NCI-H1417 treated with DMSO at 0.1 percent for 48 hours (cell line): ENCODE results near the gene ARL5C.
A peak's percentile ranks its signal among the peaks of the same experiment; 100 is the strongest.

ENCODE experiments used
- DNase-seq: peaks from one replicate; lab custom pipeline; 2025; lab: John Stamatoyannopoulos, UW

The ARL5C gene

GRCh38 chr17:39165841-39166349 lies at the start of gene ARL5C:
Gene ARL5C (minus strand): TSS chr17:39166161. CDS start chr17:39165760, 401 bp downstream.
- no peak for DNase-seq

GRCh38 chr17:39213852-39214251 lies 47.9 kb upstream of the ARL5C start:
- no peak for DNase-seq

DNA sequence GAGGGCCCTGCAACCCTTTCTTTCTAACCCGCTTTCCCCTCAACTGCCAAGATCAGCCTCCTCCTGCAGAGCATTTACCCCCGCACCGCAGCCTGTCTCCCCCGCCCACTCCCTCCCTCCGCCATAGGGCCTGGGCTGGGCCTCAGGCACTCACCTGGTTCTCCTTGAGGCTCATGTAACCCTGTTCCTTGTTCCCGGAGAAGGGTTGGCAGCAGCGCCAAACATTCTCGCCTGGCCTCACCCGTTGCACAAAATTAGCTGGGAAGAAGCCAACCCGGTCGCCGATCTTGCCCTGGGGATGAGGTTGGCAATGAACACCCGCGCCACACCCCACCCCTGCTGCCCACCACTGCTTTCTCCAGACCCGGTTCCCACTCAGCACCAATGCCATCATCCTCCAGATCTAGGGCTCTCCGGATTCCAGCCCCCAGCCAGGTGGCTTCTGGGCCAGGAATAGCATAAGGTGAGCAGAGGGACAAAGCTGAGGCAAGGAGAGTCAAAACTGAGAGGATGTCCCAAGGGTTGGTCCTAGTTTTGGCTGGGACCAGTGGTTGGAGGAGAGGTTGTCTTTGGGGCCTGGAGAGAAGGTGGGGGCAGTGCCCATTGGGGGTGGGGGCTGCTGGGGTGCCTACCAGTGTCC lies 47.0 kb upstream of the ARL5C start:
- DNase-seq, result no peak

- no peak for DNase-seq
Measured at GRCh38 chr17:39212195-39212810, 46.3 kb upstream of the ARL5C start.

DNA sequence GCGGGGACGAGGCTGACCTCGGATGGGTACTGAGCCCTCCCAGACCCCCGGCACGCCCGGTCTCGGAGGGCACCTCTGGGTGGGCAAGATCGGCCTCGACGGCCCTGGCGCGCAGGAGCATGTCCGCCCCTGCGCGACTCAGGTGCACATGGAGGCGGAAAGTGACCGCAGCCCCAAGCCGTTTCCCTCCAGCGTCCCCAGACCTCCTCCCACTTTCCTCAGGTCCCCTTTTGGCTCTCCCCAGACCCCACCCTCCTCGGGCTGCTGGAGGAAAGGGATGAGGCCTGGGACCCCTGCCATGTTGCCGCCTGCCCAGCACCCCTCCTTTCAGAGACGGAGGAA lies 44.1 kb upstream of the ARL5C start:
- no peak for DNase-seq

GRCh38 chr17:39209317-39210092 lies 43.5 kb upstream of the ARL5C start:
- DNase-seq, result no peak

GRCh38 chr17:39208893-39209292 lies 42.9 kb upstream of the ARL5C start:
- DNase-seq, result no peak

DNA sequence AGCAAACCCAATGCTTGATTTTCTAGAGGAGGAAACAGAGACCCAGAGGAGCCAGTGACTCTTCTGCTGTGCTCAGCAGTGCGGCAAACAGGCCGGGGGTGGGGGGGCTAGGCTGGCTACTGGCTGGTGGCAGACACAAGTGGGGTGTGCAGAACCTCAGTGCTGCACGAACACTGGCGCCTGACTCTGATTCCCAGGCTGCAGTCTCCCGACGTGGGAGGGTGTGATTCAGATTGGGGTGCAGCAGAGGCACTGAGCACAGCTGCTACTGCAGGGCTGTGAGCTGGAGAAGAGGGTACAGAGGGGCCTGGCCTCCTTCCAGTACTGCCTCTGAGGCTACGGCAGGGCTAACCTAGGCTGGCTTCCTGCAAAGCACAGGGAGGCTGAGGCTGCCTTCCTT lies 42.2 kb upstream of the ARL5C start:
- DNase-seq, result no peak

- no peak for DNase-seq
Measured at GRCh38 chr17:39205112-39205526, 39.2 kb upstream of the ARL5C start.

DNA sequence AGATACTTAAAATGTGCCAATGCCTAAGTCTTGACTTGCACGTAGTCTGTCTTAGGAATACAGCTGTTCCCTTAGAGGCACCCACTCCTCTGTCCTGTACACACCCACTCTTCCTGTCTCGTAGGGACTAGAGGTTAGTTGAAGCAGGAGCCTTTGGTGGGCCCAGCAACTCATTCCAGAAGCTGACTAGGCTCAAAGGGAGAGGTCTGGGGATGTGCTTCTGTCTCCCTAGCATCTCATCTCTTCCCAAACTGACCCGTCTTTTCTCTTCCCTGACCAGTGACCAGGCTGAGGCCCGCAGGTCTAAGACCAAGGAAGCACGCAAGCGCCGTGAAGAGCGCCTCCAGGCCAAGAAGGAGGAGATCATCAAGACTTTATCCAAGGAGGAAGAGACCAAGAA lies 38.3 kb upstream of the ARL5C start:
- no peak for DNase-seq

DNA sequence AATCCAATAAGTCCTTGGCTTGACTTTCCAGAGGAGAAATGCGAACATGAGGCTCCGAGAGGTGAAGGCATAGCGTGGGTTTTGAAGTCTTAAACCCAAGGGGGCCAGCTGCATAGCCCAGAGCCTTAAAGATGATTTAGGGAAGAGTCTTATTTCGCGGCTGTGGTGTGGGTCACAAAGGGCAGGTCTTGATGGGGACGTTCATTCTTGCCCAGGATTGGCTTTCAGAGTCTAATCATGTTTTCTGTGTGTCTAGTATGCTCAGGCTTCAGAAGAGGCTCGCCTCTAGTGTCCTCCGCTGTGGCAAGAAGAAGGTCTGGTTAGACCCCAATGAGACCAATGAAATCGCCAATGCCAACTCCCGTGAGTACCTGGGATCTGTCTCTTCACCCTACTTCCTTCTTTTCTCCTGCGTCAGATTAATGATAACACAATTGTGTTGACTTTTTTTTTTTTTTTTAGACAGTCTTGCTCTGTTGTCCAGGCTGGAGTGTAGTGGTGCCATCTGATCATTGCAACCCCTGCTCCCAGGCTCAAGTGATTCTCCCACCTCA lies 35.1 kb upstream of the ARL5C start:
- DNase-seq, result no peak

GRCh38 chr17:39200070-39200879 lies 34.3 kb upstream of the ARL5C start, which contains the start of gene RPL19:
Gene RPL19 (plus strand): TSS chr17:39200283. CDS start chr17:39200345, 62 bp downstream.
- DNase-seq, result no peak

- peak; percentile 90 for DNase-seq
Measured at GRCh38 chr17:39199820-39200069, 33.8 kb upstream of the ARL5C start.

DNA sequence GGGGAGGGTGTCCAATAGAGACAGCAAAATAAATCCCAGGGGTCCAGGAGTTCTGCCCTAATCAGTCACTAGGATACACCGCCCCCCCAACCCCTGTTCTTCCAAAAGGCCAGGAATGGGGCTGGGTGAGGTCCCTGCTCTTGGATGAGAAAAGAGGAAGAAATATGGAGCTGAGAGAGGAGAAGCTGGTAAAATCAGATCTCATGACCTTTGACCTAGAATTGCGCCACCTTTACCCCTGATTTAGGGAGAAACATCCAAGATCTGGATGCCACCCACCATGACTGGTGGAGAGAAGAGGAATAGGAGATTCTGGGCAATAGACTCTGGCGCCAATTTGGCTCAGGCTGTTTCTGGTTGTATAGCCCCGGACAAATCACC lies 32.2 kb upstream of the ARL5C start:
- DNase-seq, result no peak

- DNase-seq, result peak; percentile 24
Measured at GRCh38 chr17:39197380-39198185, 31.6 kb upstream of the ARL5C start, which contains the start of gene CACNB1. Gene CACNB1 (minus strand): TSS chr17:39197669. CDS start chr17:39197495, 174 bp downstream.

DNA sequence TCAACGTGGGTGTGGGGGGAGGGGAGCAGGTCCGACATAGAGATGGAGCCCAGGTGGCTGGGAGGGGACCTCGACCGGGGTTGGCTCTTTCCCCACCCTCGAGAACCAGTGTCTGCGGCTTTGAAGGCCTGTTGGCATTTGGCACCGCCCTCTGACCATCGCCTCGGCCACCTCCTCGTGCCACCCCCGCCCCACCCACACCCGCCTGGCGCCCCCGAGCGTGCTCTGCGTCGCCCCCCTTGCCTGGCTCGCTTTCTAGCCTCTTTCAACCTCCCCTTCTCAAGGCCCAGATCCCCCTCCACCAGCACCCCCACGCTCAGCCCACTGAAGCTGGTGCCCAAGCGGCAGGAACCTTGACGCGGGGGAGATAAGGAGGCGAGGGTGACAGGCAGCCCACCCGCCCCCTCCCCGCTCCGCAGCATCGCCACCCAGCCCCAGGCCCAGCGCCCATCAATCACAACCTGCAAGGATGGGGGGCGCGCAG lies 30.9 kb upstream of the ARL5C start:
- no peak for DNase-seq

GRCh38 chr17:39196241-39196807 lies 30.4 kb upstream of the ARL5C start:
- no peak for DNase-seq

- DNase-seq, result no peak
Measured at GRCh38 chr17:39195568-39196160, 29.7 kb upstream of the ARL5C start.

- no peak for DNase-seq
Measured at GRCh38 chr17:39194985-39195524, 29.1 kb upstream of the ARL5C start.
